DND-41 (cell line): ENCODE measurements around the gene ITPR2.

Experiments used
- ATAC-seq: fragments of 200-7000 bp; cut with Tn5 transposase; 3 replicates; pipeline ENCODE4 v1.9.1; 2021; ENCODE audit warnings: low read depth; ENCODE audit not compliant: insufficient read depth
- DNase-seq: peaks from one replicate; pipeline ENCODE4 v3.0.0-alpha.2; 2020
- H2AFZ ChIP-seq: 2 replicates; pipeline ENCODE4 v1.6.0; 2012; ENCODE audit warnings: low read depth, low read length
- H3K27ac ChIP-seq: 2 replicates; pipeline ENCODE4 v1.5.1; 2012; ENCODE audit warnings: low read length, inconsistent platforms
- H3K27me3 ChIP-seq: fragments of 200-600 bp; sonication (generic); 2 replicates; pipeline ENCODE4 v1.6.0; 2012; ENCODE audit warnings: low read length, mild to moderate bottlenecking, inconsistent platforms; ENCODE audit not compliant: insufficient read depth, poor library complexity
- H3K36me3 ChIP-seq: 2 replicates; pipeline ENCODE4 v1.5.1; 2012; ENCODE audit warnings: low read length, inconsistent platforms; ENCODE audit not compliant: insufficient read depth
- H3K4me1 ChIP-seq: 2 replicates; pipeline ENCODE4 v1.5.1; 2012; ENCODE audit warnings: mild to moderate bottlenecking, low read length; ENCODE audit not compliant: insufficient read depth
- H3K4me2 ChIP-seq: 2 replicates; pipeline ENCODE4 v1.6.0; 2012; ENCODE audit warnings: mild to moderate bottlenecking, moderate library complexity, low read length, inconsistent platforms; ENCODE audit not compliant: insufficient read depth
- H3K4me3 ChIP-seq, 2 experiments: fragments of 200-600 bp in 1 of 2; shearing (Covaris generic) in 1 of 2; 2 replicates each; pipeline ENCODE4 v1.5.1; 2012 to 2016; ENCODE audit warnings: inconsistent platforms in 2 of 2, low read length in 2 of 2, mild to moderate bottlenecking in 2 of 2, low read depth in 1 of 2, moderate library complexity in 1 of 2
- H3K79me2 ChIP-seq: 2 replicates; pipeline ENCODE4 v1.6.0; 2012; ENCODE audit warnings: low read length, inconsistent platforms; ENCODE audit not compliant: insufficient read depth
- H3K9ac ChIP-seq: 2 replicates; pipeline ENCODE4 v1.6.0; 2012; ENCODE audit warnings: low read depth, mild to moderate bottlenecking, inconsistent platforms, low read length, moderate library complexity
- H3K9me3 ChIP-seq: 2 replicates; pipeline ENCODE4 v1.5.1; 2012; ENCODE audit warnings: low read length, moderate library complexity, mild to moderate bottlenecking, inconsistent platforms; ENCODE audit not compliant: insufficient read depth, severe bottlenecking
- H4K20me1 ChIP-seq: 2 replicates; pipeline ENCODE4 v1.6.0; 2012; ENCODE audit warnings: low read length; ENCODE audit not compliant: insufficient read depth
- CTCF ChIP-seq: IDR thresholded peaks from 2 replicates; pipeline ENCODE4 v1.5.1; 2012; ENCODE audit warnings: borderline replicate concordance, low read length, moderate library complexity, mild to moderate bottlenecking; ENCODE audit not compliant: poor library complexity, severe bottlenecking; ENCODE audit errors: extremely low read depth
- EZH2 ChIP-seq: IDR thresholded peaks from 3 replicates; pipeline ENCODE4 v1.6.1; 2012; ENCODE audit warnings: borderline replicate concordance, low read depth, mild to moderate bottlenecking, moderate library complexity, low read length, inconsistent platforms; ENCODE audit not compliant: severe bottlenecking

ITPR2 gene

GRCh38 chr12:26795910-26796309 is 37.1 kb downstream of the ITPR2 start:
- no peak for TF ChIP-seq EZH2
- no peak for TF ChIP-seq CTCF
- DNase-seq, result no peak

GRCh38 chr12:26791301-26791791 is 41.6 kb downstream of the ITPR2 start:
- Histone ChIP-seq H3K9me3 (no peaks in the 10 kb centered on the region), H3K4me1 (peaks cover 16% of the 10 kb centered on the region), H3K9ac (no peak overlapping the region), H3K27me3 (no peaks in the 10 kb centered on the region), H3K4me3 (no peak overlapping the region), H2AFZ (no peak overlapping the region), H3K36me3 (peaks cover 27% of the 10 kb centered on the region), H3K79me2 (peaks cover 50% of the 10 kb centered on the region), H3K4me2 (no peak overlapping the region), H3K27ac (no peak overlapping the region), H4K20me1 (no peaks in the 10 kb centered on the region; the same call in 1 of the 2 replicates)
- DNase-seq, result no peak
- no peak for TF ChIP-seq EZH2
- no peak for TF ChIP-seq CTCF
- peak; percentile 60; the same call in 2 of the 3 replicates for ATAC-seq

More at GRCh38 chr12:26795910-26796309, 37.1 kb downstream of the ITPR2 start:
- H3K27ac ChIP-seq, result no peak overlapping the region
- H3K9me3 ChIP-seq, result no peaks in the 10 kb centered on the region
- no peak for ATAC-seq
- H3K36me3 ChIP-seq, result peaks cover 2% of the 10 kb centered on the region; the same call in 1 of the 2 replicates
- H3K4me2 ChIP-seq, result no peak overlapping the region
- H3K9ac ChIP-seq, result no peak overlapping the region
- no peak overlapping the region for H3K4me3 ChIP-seq
- H4K20me1 ChIP-seq, result no peaks in the 10 kb centered on the region; the same call in 1 of the 2 replicates
- H3K4me1 ChIP-seq, result peaks cover 52% of the 10 kb centered on the region
- H3K27me3 ChIP-seq, result no peaks in the 10 kb centered on the region
- H2AFZ ChIP-seq, result no peak overlapping the region
- H3K79me2 ChIP-seq, result peaks cover 72% of the 10 kb centered on the region

GRCh38 chr12:26790645-26790994 is 42.4 kb downstream of the ITPR2 start:
- Histone ChIP-seq H3K27ac (no peak overlapping the region), H3K79me2 (peaks cover 43% of the 10 kb centered on the region)

More at GRCh38 chr12:26790645-26790994, 42.4 kb downstream of the ITPR2 start:
- Histone ChIP-seq H3K36me3 (peaks cover 27% of the 10 kb centered on the region), H3K4me3 (no peak overlapping the region), H4K20me1 (no peaks in the 10 kb centered on the region; the same call in 1 of the 2 replicates), H3K9me3 (no peaks in the 10 kb centered on the region), H2AFZ (no peak overlapping the region), H3K27me3 (no peaks in the 10 kb centered on the region), H3K9ac (no peak overlapping the region), H3K4me1 (peaks cover 16% of the 10 kb centered on the region), H3K4me2 (no peak overlapping the region)
- TF ChIP-seq CTCF, result no peak
- TF ChIP-seq EZH2, result no peak
- DNase-seq (no peak), ATAC-seq (no peak)
